HG02678 (cell line): Measurements from ENCODE around the gene SYT17.

ENCODE experiments used
- ATAC-seq: cut with Tn5 transposase; IDR thresholded peaks from one replicate; pipeline ENCODE4 v1.9.1; 2021; ENCODE audit warnings: mild to moderate bottlenecking, moderate library complexity; ENCODE audit not compliant: unreplicated experiment

The SYT17 gene

DNA sequence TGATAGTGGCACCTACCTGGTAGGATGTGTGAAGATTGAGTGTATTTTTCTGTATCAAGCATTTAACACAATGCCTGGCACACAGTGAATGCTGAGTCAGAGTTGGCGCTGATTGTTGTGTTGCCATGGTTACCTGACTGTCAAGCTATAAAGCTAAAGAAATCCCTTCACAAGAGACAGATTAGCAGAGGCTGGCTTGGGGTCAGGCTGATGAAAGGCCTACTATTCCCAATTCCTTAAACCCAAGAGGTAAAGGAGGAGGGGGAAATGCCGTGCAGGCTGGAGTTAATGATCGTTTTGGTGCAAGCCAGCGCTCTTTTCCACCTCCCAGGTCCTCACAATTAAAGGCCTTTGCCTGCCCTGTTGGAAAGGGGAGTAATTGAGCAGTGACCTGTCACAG lies 123.4 kb downstream of the SYT17 start:
- ATAC-seq: no peak

- no peak for ATAC-seq
Observed at GRCh38 chr16:19292186-19292585, 124.1 kb downstream of the SYT17 start.

- peak; percentile 81 for ATAC-seq
Observed at GRCh38 chr16:19294156-19294649, 126.2 kb downstream of the SYT17 start.

DNA sequence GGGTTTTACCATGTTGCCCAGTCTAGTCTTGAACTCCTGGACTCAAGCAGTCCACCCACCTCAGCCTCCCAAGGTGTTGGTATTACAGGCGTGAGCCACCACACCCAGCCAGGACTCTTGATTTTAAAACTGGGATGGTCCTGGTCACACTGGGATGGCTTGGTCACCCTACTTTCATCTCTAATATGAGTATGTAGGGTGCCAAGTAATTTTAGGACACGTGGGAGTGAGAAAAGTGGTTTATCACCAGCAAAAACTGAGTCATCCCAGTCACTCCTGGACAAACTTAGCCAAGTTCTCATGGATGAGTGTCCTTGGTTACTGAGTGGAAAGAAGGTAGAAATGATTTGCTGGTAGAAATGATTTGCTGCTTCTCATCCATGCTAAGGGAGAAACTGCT lies 127.4 kb downstream of the SYT17 start:
- no peak for ATAC-seq

DNA sequence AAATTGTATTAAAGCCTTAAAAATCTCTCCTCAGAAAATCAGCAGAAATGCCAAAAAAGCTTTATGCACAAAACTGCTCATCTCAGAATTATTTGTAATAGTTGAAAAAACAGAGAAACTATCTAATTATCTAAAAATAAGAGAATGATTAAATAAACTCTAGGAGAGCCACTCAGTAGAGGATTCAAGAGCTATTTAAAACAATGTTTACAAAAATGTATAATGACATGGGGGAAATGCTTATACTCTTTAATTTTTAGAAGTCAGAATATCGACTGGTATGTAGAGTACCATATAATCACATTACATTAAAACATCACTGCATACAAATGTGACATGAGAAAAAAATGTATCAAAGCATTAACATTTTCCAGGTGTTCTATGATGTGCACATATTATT lies 129.4 kb downstream of the SYT17 start:
- ATAC-seq: no peak

- no peak for ATAC-seq
Observed at GRCh38 chr16:19299565-19299964, 131.5 kb downstream of the SYT17 start.

GRCh38 chr16:19301931-19302330 lies 133.9 kb downstream of the SYT17 start:
- no peak for ATAC-seq

DNA sequence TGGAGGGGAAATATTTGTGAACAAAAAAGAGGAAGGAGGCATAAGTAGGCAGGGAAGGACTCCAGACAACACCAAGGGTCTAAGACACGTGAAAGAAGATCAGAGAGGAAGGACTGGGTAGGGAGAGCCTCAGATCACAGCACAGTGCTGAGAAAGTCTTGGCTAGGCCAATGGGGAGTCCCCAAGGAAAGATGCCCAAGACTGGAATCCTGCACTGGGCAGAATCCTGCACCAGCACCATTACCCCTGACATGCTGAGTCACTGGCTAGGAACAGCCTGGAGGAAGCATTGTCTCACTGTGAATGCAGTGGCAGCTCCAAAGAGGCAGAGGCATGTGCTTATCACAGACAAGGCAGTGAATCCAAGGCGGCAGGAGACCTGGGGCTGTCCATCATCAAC lies 136.7 kb downstream of the SYT17 start:
- ATAC-seq: no peak

- no peak for ATAC-seq
Observed at GRCh38 chr16:19305443-19305842, 137.4 kb downstream of the SYT17 start.

DNA sequence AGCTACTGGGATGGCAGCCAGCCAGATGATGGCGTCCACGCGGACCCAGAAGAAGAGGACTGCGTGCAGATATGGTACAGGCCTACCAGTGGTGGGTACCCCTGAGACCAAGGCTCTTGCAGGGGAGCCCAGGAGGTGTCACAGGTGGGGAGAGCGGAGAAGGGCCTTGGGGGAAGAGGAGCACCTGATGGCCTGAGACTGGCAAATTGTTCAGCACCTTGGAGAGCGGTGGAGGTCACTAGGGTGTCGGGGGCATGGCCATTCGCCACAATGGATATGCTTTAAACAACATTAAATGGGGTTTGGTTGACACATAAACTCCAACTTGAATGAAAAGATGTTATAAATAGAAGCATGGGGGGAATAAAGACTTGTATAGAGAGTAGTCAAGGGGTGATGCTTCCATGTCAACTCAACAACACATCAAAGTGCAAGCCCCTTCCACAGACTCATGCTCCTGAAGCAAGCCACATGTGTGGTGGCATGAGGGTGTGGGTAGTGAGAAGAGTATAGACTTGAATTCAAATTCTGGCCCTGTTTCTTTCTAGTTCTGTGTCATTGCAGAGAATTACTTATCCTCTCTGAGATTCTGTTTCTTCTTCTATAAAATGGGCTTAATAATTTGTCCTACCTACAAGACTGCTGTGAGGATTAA lies 139.7 kb downstream of the SYT17 start:
- no peak for ATAC-seq

GRCh38 chr16:19308392-19308791 lies 140.4 kb downstream of the SYT17 start:
- no peak for ATAC-seq

DNA sequence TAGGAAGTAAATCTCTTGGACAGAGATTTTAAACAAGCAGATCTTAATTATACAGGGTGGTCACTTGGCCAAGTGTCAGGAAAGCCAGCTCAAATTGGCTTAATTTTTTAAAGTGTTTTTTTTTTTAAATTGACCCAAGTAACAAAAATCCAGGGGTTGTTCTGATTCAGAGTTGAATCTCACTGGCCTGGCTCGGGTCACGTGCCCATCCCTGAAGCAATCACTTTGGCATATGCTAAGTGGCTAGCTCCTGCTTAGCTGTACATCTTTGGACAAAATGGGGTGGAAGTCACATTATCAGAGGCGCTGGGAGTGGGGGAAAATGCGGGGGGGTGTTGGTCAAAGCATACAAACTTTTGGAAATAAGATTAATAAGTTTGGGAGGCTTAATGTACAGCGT lies 141.1 kb downstream of the SYT17 start:
- ATAC-seq: no peak

GRCh38 chr16:19314718-19315425 lies 146.8 kb downstream of the SYT17 start:
- no peak for ATAC-seq

- no peak for ATAC-seq
Observed at GRCh38 chr16:19315889-19316433, 147.9 kb downstream of the SYT17 start.

DNA sequence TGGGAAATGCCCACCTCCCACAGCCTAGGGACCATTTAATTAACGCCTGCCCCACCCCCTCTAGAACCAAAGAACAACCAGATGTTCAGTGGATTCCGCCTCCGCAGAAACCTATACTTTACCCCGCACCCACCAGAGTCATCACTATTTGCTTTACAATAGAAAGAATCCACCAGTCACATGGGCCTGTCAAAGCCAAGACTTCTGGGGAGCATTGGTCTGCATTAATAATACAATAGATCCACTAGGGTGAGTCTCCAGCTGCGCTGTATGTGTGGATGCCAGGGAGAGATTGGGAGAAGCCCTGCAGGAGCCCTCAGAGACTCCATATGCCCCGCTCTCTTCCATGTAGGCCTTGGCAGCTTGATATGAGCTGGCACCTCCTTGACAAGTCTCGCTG lies 148.8 kb downstream of the SYT17 start:
- no peak for ATAC-seq
